ENCODE results near the gene TXNDC12.

The TXNDC12 gene

GRCh38 chr1:52055066-52055865, at the start of gene TXNDC12 (continued):
- no peak for TF ChIP-seq SETDB1 (IDR thresholded peaks at IDR 0.05; ENCODE audit: insufficient read length, low read length)
- TF ChIP-seq ZNF398 (tag by site-specific recombination; IDR thresholded peaks at IDR 0.05), result peak; percentile 38; the same call in 1 of the 2 replicates
- TF ChIP-seq HOXD13 (CRISPR knock-in tag; IDR thresholded peaks at IDR 0.05; ENCODE audit: borderline replicate concordance), result no peak
- peak; percentile 70 for TF ChIP-seq ZNF843 (tag by site-specific recombination; IDR thresholded peaks at IDR 0.05)
- no peak for TF ChIP-seq ZSCAN16 (tag by site-specific recombination; IDR thresholded peaks at IDR 0.05)
- TF ChIP-seq SCRT2 (tag by site-specific recombination; IDR thresholded peaks at IDR 0.05), result no peak
- TF ChIP-seq KLF16 (tag by site-specific recombination; IDR thresholded peaks at IDR 0.05), result peak; percentile 74
- peak; percentile 78 for TF ChIP-seq ZXDB (tag by site-specific recombination; IDR thresholded peaks at IDR 0.05)
- TF ChIP-seq, protein P1, sequence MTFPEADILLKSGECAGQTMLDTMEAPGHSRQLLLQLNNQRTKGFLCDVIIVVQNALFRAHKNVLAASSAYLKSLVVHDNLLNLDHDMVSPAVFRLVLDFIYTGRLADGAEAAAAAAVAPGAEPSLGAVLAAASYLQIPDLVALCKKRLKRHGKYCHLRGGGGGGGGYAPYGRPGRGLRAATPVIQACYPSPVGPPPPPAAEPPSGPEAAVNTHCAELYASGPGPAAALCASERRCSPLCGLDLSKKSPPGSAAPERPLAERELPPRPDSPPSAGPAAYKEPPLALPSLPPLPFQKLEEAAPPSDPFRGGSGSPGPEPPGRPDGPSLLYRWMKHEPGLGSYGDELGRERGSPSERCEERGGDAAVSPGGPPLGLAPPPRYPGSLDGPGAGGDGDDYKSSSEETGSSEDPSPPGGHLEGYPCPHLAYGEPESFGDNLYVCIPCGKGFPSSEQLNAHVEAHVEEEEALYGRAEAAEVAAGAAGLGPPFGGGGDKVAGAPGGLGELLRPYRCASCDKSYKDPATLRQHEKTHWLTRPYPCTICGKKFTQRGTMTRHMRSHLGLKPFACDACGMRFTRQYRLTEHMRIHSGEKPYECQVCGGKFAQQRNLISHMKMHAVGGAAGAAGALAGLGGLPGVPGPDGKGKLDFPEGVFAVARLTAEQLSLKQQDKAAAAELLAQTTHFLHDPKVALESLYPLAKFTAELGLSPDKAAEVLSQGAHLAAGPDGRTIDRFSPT (tag by site-specific recombination; IDR thresholded peaks at IDR 0.05), result peak; percentile 33; the same call in 1 of the 2 replicates
- TF ChIP-seq ZNF704 (tag by site-specific recombination; IDR thresholded peaks at IDR 0.05), result no peak
- no peak for TF ChIP-seq ZNF274 (IDR thresholded peaks at IDR 0.05; ENCODE audit: low read length)
- no peak for TF ChIP-seq ZNF274 (tag by site-specific recombination; IDR thresholded peaks at IDR 0.05; ENCODE audit: borderline replicate concordance)
- no peak for TF ChIP-seq RBAK (tag by site-specific recombination; IDR thresholded peaks at IDR 0.05)
- peak; percentile 53 for TF ChIP-seq ZNF24 (tag by site-specific recombination; IDR thresholded peaks at IDR 0.05)
- no peak for TF ChIP-seq BCL11B (tag by site-specific recombination; IDR thresholded peaks at IDR 0.05; ENCODE audit: low read depth)
- TF ChIP-seq ZNF549 (tag by site-specific recombination; IDR thresholded peaks at IDR 0.05), result no peak
- no peak for TF ChIP-seq AEBP2 (tag by site-specific recombination; IDR thresholded peaks at IDR 0.05; ENCODE audit: borderline replicate concordance)
- TF ChIP-seq WT1 (tag by site-specific recombination; IDR thresholded peaks at IDR 0.05), result no peak
- 0 out of 2 replicates have a peak, but pooled peaks have one; percentile 40 for TF ChIP-seq ZNF221 (tag by site-specific recombination; IDR thresholded peaks at IDR 0.05; ENCODE audit: borderline replicate concordance)
- peak; percentile 99 for TF ChIP-seq ZNF366 (tag by site-specific recombination; conservative IDR thresholded peaks at IDR 0.05)
- no peak for TF ChIP-seq ZNF416 (tag by site-specific recombination; IDR thresholded peaks at IDR 0.05)
- no peak for TF ChIP-seq ZNF157 (tag by site-specific recombination; IDR thresholded peaks at IDR 0.05)
- TF ChIP-seq ZNF146 (tag by site-specific recombination; IDR thresholded peaks at IDR 0.05), result no peak
- no peak; the same call in 1 of the 2 replicates for TF ChIP-seq ZFP69B (tag by site-specific recombination; IDR thresholded peaks at IDR 0.05)
- TF ChIP-seq OVOL3 (tag by site-specific recombination; IDR thresholded peaks at IDR 0.05), result no peak
- peak; percentile 72; the same call in 1 of the 2 replicates for TF ChIP-seq ZNF324 (tag by site-specific recombination; IDR thresholded peaks at IDR 0.05)
- no peak for TF ChIP-seq ZNF785 (tag by site-specific recombination; IDR thresholded peaks at IDR 0.05)
- TF ChIP-seq, protein P2, sequence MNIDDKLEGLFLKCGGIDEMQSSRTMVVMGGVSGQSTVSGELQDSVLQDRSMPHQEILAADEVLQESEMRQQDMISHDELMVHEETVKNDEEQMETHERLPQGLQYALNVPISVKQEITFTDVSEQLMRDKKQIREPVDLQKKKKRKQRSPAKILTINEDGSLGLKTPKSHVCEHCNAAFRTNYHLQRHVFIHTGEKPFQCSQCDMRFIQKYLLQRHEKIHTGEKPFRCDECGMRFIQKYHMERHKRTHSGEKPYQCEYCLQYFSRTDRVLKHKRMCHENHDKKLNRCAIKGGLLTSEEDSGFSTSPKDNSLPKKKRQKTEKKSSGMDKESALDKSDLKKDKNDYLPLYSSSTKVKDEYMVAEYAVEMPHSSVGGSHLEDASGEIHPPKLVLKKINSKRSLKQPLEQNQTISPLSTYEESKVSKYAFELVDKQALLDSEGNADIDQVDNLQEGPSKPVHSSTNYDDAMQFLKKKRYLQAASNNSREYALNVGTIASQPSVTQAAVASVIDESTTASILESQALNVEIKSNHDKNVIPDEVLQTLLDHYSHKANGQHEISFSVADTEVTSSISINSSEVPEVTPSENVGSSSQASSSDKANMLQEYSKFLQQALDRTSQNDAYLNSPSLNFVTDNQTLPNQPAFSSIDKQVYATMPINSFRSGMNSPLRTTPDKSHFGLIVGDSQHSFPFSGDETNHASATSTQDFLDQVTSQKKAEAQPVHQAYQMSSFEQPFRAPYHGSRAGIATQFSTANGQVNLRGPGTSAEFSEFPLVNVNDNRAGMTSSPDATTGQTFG (tag by site-specific recombination; IDR thresholded peaks at IDR 0.05; ENCODE audit: borderline replicate concordance), result no peak
- TF ChIP-seq GLIS2 (tag by site-specific recombination; IDR thresholded peaks at IDR 0.05), result peak; percentile 71
- TF ChIP-seq GLI2 (tag by site-specific recombination; IDR thresholded peaks at IDR 0.05; ENCODE audit: borderline replicate concordance, low read depth), result no peak
- TF ChIP-seq ZNF132 (tag by site-specific recombination; IDR thresholded peaks at IDR 0.05; ENCODE audit: borderline replicate concordance), result no peak
